Measurements from ENCODE around the gene VPS51. TPM values are rescaled to one million over a fixed set of nuclear protein-coding genes. Genes with fewer than 3 reads are reported as not detected.

VPS51 gene
- total and polyA plus RNA-seq, 10 of the 15 experiments (the other 5 are each of a cell fraction or from before 2014, with no cell fraction given), result 1.5 to 279 (median 53.2) TPM

GRCh38 chr11:65134240-65134951 is 38.4 kb downstream of the VPS51 start, which contains the start of gene SYVN1 (continued):
- TF ChIP-seq CTCF (IDR thresholded peaks at IDR 0.05 in 2 of 3, conservative IDR thresholded peaks at IDR 0.05 in 1 of 3; ENCODE audit: control insufficient read depth in 2 of 3, extremely low read depth in 1 of 3, insufficient read depth in 1 of 3, low read depth in 3 of 3, low read length in 3 of 3) (0 out of 6 replicates have a peak, but pooled peaks of 1 of the 3 experiments have one; percentile 1), NKRF (conservative IDR thresholded peaks at IDR 0.05) (peak; percentile 93), ZBTB40 (IDR thresholded peaks at IDR 0.05; ENCODE audit: borderline replicate concordance) (peak; percentile 95), E2F4 (IDR thresholded peaks at IDR 0.05; ENCODE audit: low read depth, low read length) (no peak), TCF7 (IDR thresholded peaks at IDR 0.05; ENCODE audit: borderline replicate concordance) (no peak), GABPA (IDR thresholded peaks at IDR 0.05; ENCODE audit: low read depth) (peak; percentile 89), POLR2AphosphoS5 (IDR thresholded peaks at IDR 0.05; ENCODE audit: low read length) (peak; percentile 87), HDAC2 (IDR thresholded peaks at IDR 0.05) (no peak), PBX3 (IDR thresholded peaks at IDR 0.05; ENCODE audit: insufficient replicate concordance, low read depth, low read length) (no peak), ZZZ3 (IDR thresholded peaks at IDR 0.05; ENCODE audit: control insufficient read depth, insufficient read length, low read depth) (no peak), BCLAF1 (IDR thresholded peaks at IDR 0.05) (peak; percentile 92), SIN3A (IDR thresholded peaks at IDR 0.05; ENCODE audit: low read depth, low read length) (peak; percentile 73), IKZF2 (IDR thresholded peaks at IDR 0.05) (no peak), EED (IDR thresholded peaks at IDR 0.05; ENCODE audit: low read depth) (no peak), SIX5 (IDR thresholded peaks at IDR 0.05; ENCODE audit: low read depth, low read length, severe bottlenecking) (peak; percentile 45)

Measured in GM12878 (cell line).